GM12878 (cell line): Measurements from ENCODE around the gene PPP1R14D. TPM values are rescaled to one million over a fixed set of nuclear protein-coding genes. Genes with fewer than 3 reads are reported as not detected.

Experiments
- CREB1 ChIP-seq: IDR thresholded peaks from 2 replicates; pipeline ENCODE4 v1.6.1; 2012; ENCODE audit warnings: low read depth, mild to moderate bottlenecking, inconsistent platforms
- CUX1 ChIP-seq: IDR thresholded peaks from 2 replicates; pipeline ENCODE4 v1.6.1; 2012; ENCODE audit warnings: improper control_type of control experiment, low read depth, low read length; ENCODE audit not compliant: insufficient replicate concordance
- FOXM1 ChIP-seq: IDR thresholded peaks from 2 replicates; pipeline ENCODE4 v1.6.1; 2012; ENCODE audit warnings: low read depth, mild to moderate bottlenecking, inconsistent platforms, low read length, moderate library complexity
- HDAC2 ChIP-seq: fragments of 200-600 bp; sonication (generic); IDR thresholded peaks from 2 replicates; pipeline ENCODE4 v1.6.1; 2017
- HDGF ChIP-seq: fragments of 450-650 bp; IDR thresholded peaks from 2 replicates; pipeline ENCODE4 v1.6.1; 2016; ENCODE audit warnings: antibody characterized with exemption
- IKZF2 ChIP-seq, 2 experiments: fragments of 450-650 bp; IDR thresholded peaks; 2 replicates each; pipeline ENCODE4 v1.6.1; 2017; ENCODE audit warnings: mild to moderate bottlenecking in 2 of 2, moderate library complexity in 2 of 2
- POLR2A ChIP-seq: IDR thresholded peaks from 2 replicates; pipeline ENCODE4 v1.6.1; 2011; ENCODE audit warnings: low read depth, mild to moderate bottlenecking, low read length
- POLR2AphosphoS2 ChIP-seq: IDR thresholded peaks from 2 replicates; pipeline ENCODE4 v1.6.1; 2011; ENCODE audit warnings: low read depth, mild to moderate bottlenecking, low read length, improper control_type of control experiment, moderate library complexity
- RUNX3 ChIP-seq: IDR thresholded peaks from 2 replicates; pipeline ENCODE4 v1.6.1; 2012; ENCODE audit warnings: low read length, inconsistent platforms
- TBL1XR1 ChIP-seq: IDR thresholded peaks from 2 replicates; pipeline ENCODE4 v1.6.1; 2012; ENCODE audit warnings: low read depth, low read length, improper control_type of control experiment
- ZNF217 ChIP-seq: fragments of 450-650 bp; IDR thresholded peaks from 2 replicates; pipeline ENCODE4 v1.6.1; 2017; ENCODE audit warnings: antibody characterized with exemption, mild to moderate bottlenecking
- polyA plus RNA-seq, 11 experiments: library from polyadenylated mRNA; depleted of rRNA in 4 of 11; unstranded in 6 of 11; stranded (reverse) in 5 of 11; fragments of >200 nt; fragmentation: Nextera tagmentation in 4 of 11; fragmentation: Illumina TruSeq in 1 of 11; extraction: Ambion mirVana in 4 of 11; extraction: Trizol in 1 of 11; gene quantifications; 1 replicate in 1 of 11; 2 replicates in 10 of 11; pipeline versions ENCODE4 v1.2.1 to v1.2.3, GENCODE V29; 2011 to 2016; ENCODE audit warnings: inconsistent platforms in 2 of 11, missing spikeins in 2 of 11, low read depth in 1 of 11
- total RNA-seq, 4 experiments: library from RNA; depleted of rRNA in 3 of 4; stranded (reverse); fragments of >200 nt in 3 of 4; fragmentation: Illumina TruSeq in 1 of 4; extraction: Trizol in 1 of 4; gene quantifications; 2 replicates each; pipeline versions ENCODE4 v1.2.1 to v1.2.3, GENCODE V29; 2013 to 2021

The PPP1R14D gene
- total and polyA plus RNA-seq, 10 of the 15 experiments (the other 5 are each of a cell fraction or from before 2014, with no cell fraction given), result 0.10 TPM; not detected in 9

GRCh38 chr15:40856746-40857145 is 28.2 kb upstream of the PPP1R14D start (continued):
- TF ChIP-seq FOXM1 (no peak), RUNX3 (no peak), TBL1XR1 (no peak), POLR2AphosphoS2 (no peak), HDGF (no peak), CUX1 (no peak), CREB1 (no peak), POLR2A (no peak), IKZF2 (IDR thresholded peaks at IDR 0.05) (no peak), ZNF217 (no peak), HDAC2 (no peak)
